Measurements from ENCODE around the gene CPNE1.

- TF ChIP-seq CTCF (IDR thresholded peaks at IDR 0.05) (no peak), POLR2A (IDR thresholded peaks at IDR 0.05) (no peak), POLR2AphosphoS5 (IDR thresholded peaks at IDR 0.05) (no peak)
Observed at GRCh38 chr20:35582131-35582530, 82.6 kb downstream of the CPNE1 start.

Measured in upper lobe of left lung (tissue), 4 donors.